H1 (cell line): ENCODE data around the gene SIK2. TPM values are rescaled to one million over a fixed set of nuclear protein-coding genes. Genes with fewer than 3 reads are reported as not detected.

Experiments used
- USF2 ChIP-seq: IDR thresholded peaks from 2 replicates; pipeline ENCODE4 v1.6.1; 2011; ENCODE audit warnings: low read length, improper control_type of control experiment
- polyA plus RNA-seq, 7 experiments: library from polyadenylated mRNA; depleted of rRNA in 3 of 7; stranded (reverse) in 5 of 7; unstranded in 2 of 7; fragments of >200 nt in 5 of 7; fragments of 200-250 nt in 2 of 7; gene quantifications; 1 replicate in 5 of 7; 2 replicates in 1 of 7; 4 replicates in 1 of 7; pipeline versions ENCODE4 v1.2.1 to v1.2.3, GENCODE V29; 2011 to 2013; ENCODE audit warnings: missing spikeins in 2 of 7, mixed read lengths in 2 of 7
- total RNA-seq: library from RNA; stranded (reverse); fragmentation: NEBNext Ultra II Directional; extraction: Animal tissue kit (Norgen Biotek cat#: 25700); gene quantifications from 2 replicates; pipeline ENCODE4 v1.2.1, GENCODE V29; 2021

SIK2 gene
- total and polyA plus RNA-seq, 2 of the 8 experiments (the other 6 are each of a cell fraction or from before 2014, with no cell fraction given), result 8.8 to 11.2 TPM

- no peak for TF ChIP-seq USF2
These were observed 141.5 kb downstream of the SIK2 start (continued) for GRCh38 chr11:111743700-111744099.
